MCF 10A (cell line): ENCODE results near the gene USP9X. TPM values are rescaled to one million over a fixed set of nuclear protein-coding genes. Genes with fewer than 3 reads are reported as not detected.

Experiments used
- BruUV-seq: library from RNA; stranded (reverse); fragments of 400-500 nt; replicated peaks from 2 replicates; lab custom pipeline; 2021; lab: Mats Ljungman, UMichigan
- CTCF ChIA-PET: fragments of 300-600 bp; sonication (Branson Sonifier 250); formaldehyde crosslinking; extraction: SDS; loops from one replicate; lab custom pipeline; 2021; ENCODE audit warnings: antibody characterized with exemption, inconsistent platforms; lab: Yijun Ruan, JAX
- POLR2A ChIA-PET: fragments of 300-600, 350-650 bp; sonication (Branson Sonifier 250); formaldehyde crosslinking; extraction: SDS; loops from one replicate; lab custom pipeline; 2020; ENCODE audit warnings: antibody characterized with exemption, inconsistent platforms; lab: Yijun Ruan, JAX
- DNase-seq: peaks from one replicate; pipeline ENCODE4 v3.0.0-alpha.2; 2018; ENCODE audit not compliant: unreplicated experiment
- H3K27ac Mint-ChIP-seq: one replicate; pipeline ENCODE4 v1.8.0; 2022; ENCODE audit warnings: mild to moderate bottlenecking, low read depth, mixed read lengths; ENCODE audit not compliant: unreplicated experiment
- H3K27me3 Mint-ChIP-seq: one replicate; pipeline ENCODE4 v1.8.0; 2022; ENCODE audit warnings: mixed read lengths; ENCODE audit not compliant: insufficient read depth, unreplicated experiment
- H3K36me3 Mint-ChIP-seq: one replicate; pipeline ENCODE4 v1.8.0; 2022; ENCODE audit warnings: mild to moderate bottlenecking, moderate library complexity, mixed read lengths; ENCODE audit not compliant: insufficient read depth, unreplicated experiment
- H3K4me1 Mint-ChIP-seq: one replicate; pipeline ENCODE4 v1.8.0; 2022; ENCODE audit warnings: mixed read lengths; ENCODE audit not compliant: insufficient read depth, unreplicated experiment
- H3K4me3 Mint-ChIP-seq: one replicate; pipeline ENCODE4 v1.8.0; 2022; ENCODE audit warnings: mild to moderate bottlenecking, moderate library complexity, mixed read lengths; ENCODE audit not compliant: unreplicated experiment
- H3K9me3 Mint-ChIP-seq: one replicate; pipeline ENCODE4 v1.8.0; 2022; ENCODE audit warnings: mixed read lengths; ENCODE audit not compliant: unreplicated experiment
- CTCF ChIP-seq: fragments of 200-600 bp; IDR thresholded peaks from one replicate; pipeline ENCODE4 v1.8.0; 2022; ENCODE audit warnings: antibody characterized with exemption, mild to moderate bottlenecking; ENCODE audit not compliant: unreplicated experiment
- intact Hi-C: fragments of 100-400 bp; cut with micrococcal nuclease; formaldehyde crosslinking; loops from 2 replicates; pipeline ENCODE4 v1.14.1; 2022
- total RNA-seq: library from RNA; stranded (reverse); gene quantifications from 2 replicates; pipeline ENCODE4 v1.2.3, GENCODE V29; 2022

USP9X gene
- total RNA-seq, 1 experiment from 2014 or later = 77.9 TPM

- Mint-ChIP-seq H3K27me3 (no peaks in the 10 kb centered on the region), H3K9me3 (no peaks in the 10 kb centered on the region), H3K36me3 (peaks cover 90% of the 10 kb centered on the region), H3K4me1 (no peaks in the 10 kb centered on the region), H3K27ac (no peak overlapping the region), H3K4me3 (no peak overlapping the region)
- intact Hi-C loops = no loop called here
- ChIA-PET POLR2A (no interaction called here), CTCF (interaction anchor here (4.4 to 5.0 kb wide), 2 partner anchors 12 to 13 kb away, joined by 32 to 46 read pairs; no protein-coding TSS in a partner anchor)
- no peak for TF ChIP-seq CTCF
- DNase-seq = peak; percentile 27
- BruUV-seq = no TSS peak
These were observed 82.6 kb downstream of the USP9X start for GRCh38 chrX:41167888-41168287.

- BruUV-seq = no TSS peak
- H3K4me1 Mint-ChIP-seq = no peaks in the 10 kb centered on the region
- no peak overlapping the region for H3K4me3 Mint-ChIP-seq
- peaks cover 32% of the 10 kb centered on the region for H3K36me3 Mint-ChIP-seq
- CTCF ChIA-PET = interaction anchor here (0.8 to 1.0 kb wide), 5 partner anchors 30 to 83 kb away, joined by 3 to 5 read pairs (median 3); no protein-coding TSS in a partner anchor
- no peak for DNase-seq
- TF ChIP-seq CTCF = no peak
- H3K27ac Mint-ChIP-seq = no peak overlapping the region
- intact Hi-C loops = no loop called here
- H3K9me3 Mint-ChIP-seq = no peaks in the 10 kb centered on the region
- POLR2A ChIA-PET = interaction anchor here (1.2 kb wide), 1 partner anchor 17 kb away, joined by 5 read pairs; no protein-coding TSS in a partner anchor
- H3K27me3 Mint-ChIP-seq = no peaks in the 10 kb centered on the region
These were observed 91.0 kb downstream of the USP9X start for GRCh38 chrX:41176263-41176662.

GRCh38 chrX:41177297-41177696, 92.1 kb downstream of the USP9X start:
- Mint-ChIP-seq H3K27me3 (no peaks in the 10 kb centered on the region), H3K27ac (no peak overlapping the region), H3K36me3 (peaks cover 29% of the 10 kb centered on the region), H3K4me3 (no peak overlapping the region), H3K9me3 (no peaks in the 10 kb centered on the region), H3K4me1 (no peaks in the 10 kb centered on the region)
- BruUV-seq = no TSS peak
- TF ChIP-seq CTCF = no peak
- POLR2A ChIA-PET = interaction anchor here (1.2 kb wide), 1 partner anchor 15 kb away, joined by 5 read pairs; no protein-coding TSS in a partner anchor
- intact Hi-C loops = no loop called here
- CTCF ChIA-PET = interaction anchor here (0.5 to 0.9 kb wide), 6 partner anchors 57 to 635 kb away, joined by 3 to 4 read pairs (median 3); no protein-coding TSS in a partner anchor
- DNase-seq = no peak

GRCh38 chrX:41178201-41178600, 93.0 kb downstream of the USP9X start:
- no peak overlapping the region for H3K4me3 Mint-ChIP-seq
- H3K27ac Mint-ChIP-seq = no peak overlapping the region
- peaks cover 27% of the 10 kb centered on the region for H3K36me3 Mint-ChIP-seq
- H3K4me1 Mint-ChIP-seq = no peaks in the 10 kb centered on the region
- no TSS peak for BruUV-seq
- DNase-seq = no peak
- ChIA-PET CTCF (interaction anchor here (0.6 to 5.0 kb wide), 2 partner anchors 60 to 75 kb away, joined by 4 to 98 read pairs; no protein-coding TSS in a partner anchor), POLR2A (no interaction called here)
- intact Hi-C loops = no loop called here
- no peaks in the 10 kb centered on the region for H3K27me3 Mint-ChIP-seq
- no peaks in the 10 kb centered on the region for H3K9me3 Mint-ChIP-seq
- no peak for TF ChIP-seq CTCF
